ENCODE measurements around the gene PPIL1.

DNA sequence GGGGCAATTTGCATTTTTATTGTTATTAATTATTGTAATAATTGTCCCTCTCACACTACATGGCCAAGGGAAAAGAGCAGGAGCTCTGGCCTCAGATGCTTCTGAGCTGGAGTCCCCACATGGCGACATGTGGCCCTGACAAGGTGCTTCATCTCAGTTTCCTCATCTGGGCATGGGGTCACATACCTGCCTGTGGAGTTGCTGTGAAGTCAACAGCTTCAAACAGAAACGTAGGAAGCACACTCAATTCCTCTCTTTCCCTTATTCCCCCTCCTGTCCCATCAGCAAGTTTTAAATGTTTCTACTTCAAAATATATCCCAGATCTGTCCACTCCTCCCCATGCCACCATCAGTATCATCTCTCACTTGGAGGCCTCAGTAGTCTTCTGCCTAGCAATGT, 44.0 kb downstream of the PPIL1 start:
- TF ChIP-seq, protein P1, sequence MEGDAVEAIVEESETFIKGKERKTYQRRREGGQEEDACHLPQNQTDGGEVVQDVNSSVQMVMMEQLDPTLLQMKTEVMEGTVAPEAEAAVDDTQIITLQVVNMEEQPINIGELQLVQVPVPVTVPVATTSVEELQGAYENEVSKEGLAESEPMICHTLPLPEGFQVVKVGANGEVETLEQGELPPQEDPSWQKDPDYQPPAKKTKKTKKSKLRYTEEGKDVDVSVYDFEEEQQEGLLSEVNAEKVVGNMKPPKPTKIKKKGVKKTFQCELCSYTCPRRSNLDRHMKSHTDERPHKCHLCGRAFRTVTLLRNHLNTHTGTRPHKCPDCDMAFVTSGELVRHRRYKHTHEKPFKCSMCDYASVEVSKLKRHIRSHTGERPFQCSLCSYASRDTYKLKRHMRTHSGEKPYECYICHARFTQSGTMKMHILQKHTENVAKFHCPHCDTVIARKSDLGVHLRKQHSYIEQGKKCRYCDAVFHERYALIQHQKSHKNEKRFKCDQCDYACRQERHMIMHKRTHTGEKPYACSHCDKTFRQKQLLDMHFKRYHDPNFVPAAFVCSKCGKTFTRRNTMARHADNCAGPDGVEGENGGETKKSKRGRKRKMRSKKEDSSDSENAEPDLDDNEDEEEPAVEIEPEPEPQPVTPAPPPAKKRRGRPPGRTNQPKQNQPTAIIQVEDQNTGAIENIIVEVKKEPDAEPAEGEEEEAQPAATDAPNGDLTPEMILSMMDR (IDR thresholded peaks at IDR 0.05), result no peak
- TF ChIP-seq POLR2AphosphoS5 (IDR thresholded peaks at IDR 0.05), result no peak
